ENCODE results near the gene MZT2A.
"Not testable (repeated sequence)": the region's sequence is repeated elsewhere in the genome, so short reads cannot be mapped to it uniquely, and the experiment has no call there.

The MZT2A gene

GRCh38 chr2:131490616-131491468 lies 1.4 kb downstream of the MZT2A start:
- peak; percentile 33 for DNase-seq

GRCh38 chr2:131488306-131489205 lies 3.6 kb downstream of the MZT2A start:
- no peak for DNase-seq

DNA sequence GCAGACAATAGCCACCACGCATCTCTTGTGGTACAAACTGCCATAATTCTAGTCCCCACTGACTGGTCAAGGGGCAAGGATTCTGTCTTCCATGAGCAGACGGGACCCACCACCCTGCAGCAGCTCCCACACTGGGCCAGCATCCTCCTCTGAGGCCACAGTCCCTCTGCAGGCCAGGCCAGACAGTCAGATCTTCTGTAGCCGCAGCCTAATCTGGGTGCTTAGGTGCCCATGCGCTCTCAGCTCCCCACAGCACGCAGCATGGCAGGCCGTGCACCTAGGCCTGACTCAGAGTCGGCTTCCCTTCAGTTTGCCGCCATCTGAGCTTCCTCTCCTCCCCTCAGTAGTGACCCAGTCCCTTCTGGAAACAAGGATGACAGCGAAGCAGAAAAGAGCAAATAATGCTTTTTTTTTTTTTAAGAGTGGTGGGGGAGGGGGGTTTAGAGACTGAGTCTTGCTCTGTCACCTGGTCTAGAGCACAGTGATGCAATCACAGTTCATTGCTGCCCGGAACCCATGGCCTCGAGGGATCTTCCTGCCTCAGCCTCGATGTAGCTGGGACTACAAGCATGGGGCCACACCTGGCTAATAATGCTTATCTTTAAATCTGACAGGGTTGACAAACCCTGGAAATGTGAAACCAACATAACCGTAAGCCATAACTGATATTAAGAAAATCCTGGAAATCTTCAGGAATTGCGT lies 5.8 kb downstream of the MZT2A start:
- DNase-seq = not testable (repeated sequence)

DNA sequence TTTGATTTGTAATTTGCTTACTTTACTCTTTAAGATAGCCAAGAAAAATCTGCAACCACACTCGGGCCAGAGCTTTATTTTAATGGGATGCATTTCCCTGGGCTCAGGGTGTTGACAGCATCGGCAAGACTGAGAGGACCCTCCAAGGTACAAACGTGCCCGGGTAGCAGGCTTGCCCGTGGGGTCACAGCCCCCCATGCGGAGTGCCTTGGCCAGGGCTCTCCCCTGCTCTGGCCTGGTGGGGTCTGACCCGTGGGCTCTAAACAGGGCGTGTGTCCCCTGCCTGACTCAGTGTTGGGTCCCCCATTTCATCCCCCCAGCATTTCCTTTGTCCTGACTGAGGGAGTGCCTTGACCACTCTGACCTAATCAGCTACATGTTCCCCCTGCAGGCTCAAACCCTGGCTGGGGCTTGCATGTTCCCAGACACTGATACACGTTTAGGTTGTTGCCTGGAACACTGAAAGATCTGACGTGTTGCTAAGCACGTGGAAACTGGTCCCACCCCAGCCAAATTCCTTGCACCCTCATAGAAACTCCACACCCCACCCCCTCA lies 7.2 kb downstream of the MZT2A start:
- DNase-seq = not testable (repeated sequence)

DNA sequence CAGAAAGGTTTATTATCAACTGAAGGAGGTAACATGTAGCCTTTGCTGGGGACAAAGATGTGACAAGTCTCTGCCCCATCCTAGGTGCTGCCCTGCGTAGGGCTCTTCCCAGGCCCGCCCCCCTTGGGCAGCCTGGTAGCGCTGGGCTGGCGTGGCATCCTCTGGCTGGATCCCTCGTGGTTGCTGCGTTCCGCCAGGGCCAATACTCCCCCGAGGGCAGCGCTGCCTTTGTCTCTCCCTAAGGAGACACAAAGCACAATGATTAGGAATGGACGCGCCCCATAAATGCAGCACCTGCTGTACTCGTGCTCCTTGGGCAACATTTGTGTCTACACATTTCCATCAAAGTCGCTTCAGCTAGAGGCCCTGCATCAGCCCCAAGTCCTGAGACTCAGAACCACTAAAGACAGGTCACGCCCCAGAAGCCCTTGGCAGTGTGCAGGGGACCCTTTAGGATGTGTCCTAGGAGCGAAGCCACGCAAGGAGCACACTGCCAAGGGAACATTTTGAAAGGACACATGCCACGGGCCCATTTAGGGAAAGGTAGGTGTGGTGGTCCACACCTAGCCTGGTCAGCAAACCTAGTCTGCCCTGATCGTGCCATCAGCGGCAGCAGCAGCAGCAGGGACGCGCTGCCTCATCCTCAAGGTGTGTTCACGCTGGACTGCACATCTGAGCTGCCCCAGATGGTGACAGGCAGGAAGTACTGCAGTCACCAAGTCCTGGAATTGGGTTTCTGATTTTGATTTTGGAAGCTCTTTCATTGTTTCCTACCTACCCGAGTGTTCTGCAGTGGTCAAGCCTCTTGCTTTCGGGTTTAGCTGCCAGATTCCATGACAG lies 8.0 kb downstream of the MZT2A start:
- DNase-seq = not testable (repeated sequence)

GRCh38 chr2:131482506-131483155 lies 9.6 kb downstream of the MZT2A start:
- not testable (repeated sequence) for DNase-seq

GRCh38 chr2:131480351-131480750 lies 11.8 kb downstream of the MZT2A start:
- not testable (repeated sequence) for DNase-seq

DNA sequence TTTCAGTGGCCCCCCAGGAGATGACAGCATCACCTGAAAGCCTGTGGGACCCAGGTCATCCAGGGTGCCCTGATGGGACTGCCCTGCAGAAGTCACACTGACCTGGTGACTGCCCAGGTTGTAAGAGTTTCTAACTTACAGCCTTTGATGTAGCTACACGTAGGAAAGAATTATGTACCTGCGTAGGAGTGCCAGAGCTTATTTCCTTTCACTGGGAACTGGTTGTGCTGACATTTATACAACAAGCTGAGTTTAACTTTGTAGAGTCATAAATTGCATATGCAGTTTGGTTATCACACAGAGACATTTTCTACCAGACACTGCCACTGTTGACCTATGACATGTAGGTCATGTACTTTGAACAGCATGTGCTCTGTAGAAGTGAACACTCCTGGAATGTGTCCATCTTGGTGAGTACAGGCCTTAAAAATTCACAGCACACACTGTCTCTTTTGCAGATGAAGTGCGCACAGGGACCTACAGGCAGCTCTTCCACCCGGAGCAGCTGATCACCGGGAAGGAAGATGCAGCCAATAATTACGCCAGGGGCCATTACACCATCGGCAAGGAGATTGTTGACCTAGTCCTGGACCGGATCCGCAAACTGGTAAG lies 13.2 kb downstream of the MZT2A start:
- DNase-seq = not testable (repeated sequence)

- not testable (repeated sequence) for DNase-seq
Measured at GRCh38 chr2:131478074-131478849, 13.9 kb downstream of the MZT2A start.

DNA sequence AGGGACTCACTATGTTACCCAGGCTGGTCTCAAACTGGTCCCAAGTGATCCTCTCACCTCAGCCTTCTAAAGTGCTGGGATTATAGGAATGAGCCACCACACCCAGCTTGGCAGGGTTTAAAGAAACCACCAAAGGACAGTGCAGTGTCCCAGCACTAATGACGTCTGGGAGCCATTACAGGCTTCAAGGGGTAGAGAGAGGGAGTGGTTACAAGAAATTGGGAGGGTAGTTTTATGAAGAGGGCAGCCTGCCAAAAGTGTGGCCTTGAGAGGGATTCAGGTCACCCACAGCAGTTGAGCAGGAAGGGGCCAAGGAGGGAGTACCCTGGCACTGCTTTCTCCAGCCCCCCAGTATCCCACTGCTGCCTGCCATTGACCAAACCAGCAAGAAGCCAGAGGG lies 15.0 kb downstream of the MZT2A start:
- not testable (repeated sequence) for DNase-seq

GRCh38 chr2:131476363-131476762 lies 15.8 kb downstream of the MZT2A start:
- DNase-seq = not testable (repeated sequence)

DNA sequence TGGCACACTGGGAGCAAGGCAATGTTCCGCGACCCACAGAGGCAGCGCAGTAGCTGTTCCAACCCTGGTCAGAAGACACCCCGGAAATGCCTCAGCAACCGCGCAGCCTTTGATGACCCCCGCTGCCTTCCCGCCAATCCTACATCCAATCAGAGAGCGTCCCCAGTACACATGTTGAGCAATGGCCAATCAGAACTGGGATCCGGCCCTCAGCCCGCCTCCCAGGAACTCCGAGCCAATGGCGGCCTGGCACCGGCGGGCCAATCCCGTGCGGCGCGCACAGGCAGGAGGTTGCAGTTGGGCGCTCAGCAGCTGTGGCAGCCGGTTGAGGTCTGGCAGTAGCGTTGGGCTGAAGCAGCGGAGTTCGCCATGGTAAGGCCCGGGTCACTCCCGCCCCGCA lies 16.4 kb downstream of the MZT2A start, which contains the start of gene TUBA3D:
TUBA3D (plus strand) TSS at position 289 of the 400 bp plus-strand sequence; CDS start at position 370, 81 bp downstream.
- no peak for DNase-seq

GRCh38 chr2:131473266-131473665 lies 18.9 kb downstream of the MZT2A start:
- DNase-seq = not testable (repeated sequence)

- not testable (repeated sequence) for DNase-seq
Measured at GRCh38 chr2:131471624-131472023, 20.6 kb downstream of the MZT2A start.

DNA sequence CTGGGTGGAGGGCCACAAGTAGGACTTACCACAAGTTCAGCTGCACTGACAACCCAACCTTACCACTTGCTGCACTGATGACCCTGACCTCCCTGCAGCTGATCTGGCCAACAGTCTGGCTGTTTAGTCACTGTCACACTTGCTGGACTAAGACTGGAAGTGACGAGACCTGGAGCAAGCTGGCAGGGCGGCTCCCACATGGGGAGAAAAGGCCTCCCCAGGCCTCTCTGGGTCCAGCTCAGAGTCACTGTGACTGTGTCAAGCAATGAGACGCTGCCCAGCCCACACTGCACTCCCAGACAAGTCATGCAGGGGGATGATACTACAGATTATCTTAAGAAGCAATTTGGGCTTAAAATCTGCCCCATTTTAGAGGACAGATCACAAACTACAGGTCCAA lies 21.3 kb downstream of the MZT2A start:
- not testable (repeated sequence) for DNase-seq

DNA sequence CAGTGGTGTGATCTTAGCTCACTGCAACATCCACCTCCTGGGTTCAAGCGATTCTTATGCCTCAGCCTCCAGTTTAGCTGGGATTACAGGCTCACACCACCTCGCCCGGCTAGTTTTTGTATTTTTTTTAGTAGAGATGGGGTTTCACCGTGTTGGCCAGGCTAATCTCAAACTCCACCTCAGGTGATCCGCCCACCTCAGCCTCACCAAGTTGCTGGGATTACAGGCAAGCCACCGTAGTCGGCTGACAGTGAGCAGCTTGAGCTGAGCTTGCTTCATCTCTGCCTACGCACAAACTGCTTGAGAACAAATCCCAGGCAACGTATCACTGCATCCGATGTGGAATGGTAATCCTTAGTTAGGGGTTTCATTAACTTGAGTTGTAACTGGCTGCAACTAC lies 24.5 kb downstream of the MZT2A start:
- DNase-seq = not testable (repeated sequence)

DNA sequence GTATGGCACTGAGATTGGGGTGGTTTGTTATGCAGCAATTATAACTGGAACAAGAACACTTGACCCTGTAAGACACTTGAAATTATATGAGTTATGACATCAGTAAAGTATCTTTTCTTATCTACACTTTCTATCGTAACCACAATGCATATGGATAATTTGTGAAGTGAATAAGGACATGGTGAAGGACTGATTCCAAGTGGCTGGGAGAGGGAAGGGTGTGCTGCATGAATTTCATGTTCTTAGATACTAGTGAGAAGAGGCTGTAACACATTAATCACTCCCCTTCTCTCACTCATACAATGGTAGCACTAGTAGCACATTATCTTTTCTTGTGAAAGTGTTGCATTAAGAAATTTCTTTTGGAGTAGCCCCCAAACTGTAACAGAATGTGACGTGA lies 37.3 kb downstream of the MZT2A start:
- not testable (repeated sequence) for DNase-seq

DNA sequence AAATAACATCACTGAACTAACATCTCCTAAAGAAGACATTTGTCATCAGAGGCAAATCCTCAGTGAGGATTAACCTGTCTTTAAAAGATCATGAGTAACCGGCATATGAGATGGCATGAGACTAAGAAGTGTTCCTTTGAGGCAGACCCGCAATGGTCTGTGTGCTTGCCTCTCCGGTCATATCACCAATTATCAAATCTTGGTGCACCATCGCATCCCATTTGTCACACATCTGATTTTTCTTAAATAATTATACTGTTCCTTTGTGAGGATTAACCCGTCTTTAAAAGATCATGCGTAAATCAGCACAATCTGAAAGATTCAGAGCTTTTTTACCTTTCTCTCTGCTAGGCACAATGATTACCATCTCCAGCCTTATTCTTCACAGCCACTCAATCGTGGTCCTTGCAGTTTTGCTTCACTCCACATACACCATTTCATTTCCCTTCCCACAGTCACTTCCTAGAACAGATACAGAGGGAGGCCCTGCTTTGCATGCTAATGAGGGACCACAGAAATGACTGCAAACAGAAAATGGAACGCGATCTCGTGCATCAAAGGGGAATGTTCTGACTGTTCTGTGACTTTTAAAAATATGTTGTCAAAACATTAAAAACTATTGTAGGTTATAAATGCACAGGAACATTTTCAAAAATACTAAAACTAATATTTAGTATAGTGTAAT lies 40.8 kb downstream of the MZT2A start:
- DNase-seq = not testable (repeated sequence)

DNA sequence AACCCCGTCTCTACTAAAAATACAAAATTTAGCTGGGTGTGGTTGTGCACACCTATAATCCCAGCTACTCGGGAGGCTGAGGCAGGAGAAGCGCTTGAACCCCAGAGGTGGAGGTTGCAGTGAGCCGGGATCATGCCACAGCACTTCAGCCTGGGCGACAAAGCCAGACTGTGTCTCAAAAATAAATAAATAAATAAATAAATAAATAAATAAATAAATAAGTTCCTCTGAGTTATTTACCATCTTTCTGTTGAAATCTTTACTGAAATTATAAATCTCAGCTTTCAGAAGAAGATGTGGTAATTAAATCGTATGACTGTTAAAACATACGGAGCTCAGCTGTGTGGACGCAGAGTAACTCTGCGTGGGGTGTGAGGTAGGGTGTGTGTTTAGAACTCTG lies 44.2 kb downstream of the MZT2A start:
- not testable (repeated sequence) for DNase-seq

Measured in NCI-H1694 (cell line).